Measurements from ENCODE around the gene LMAN1L. TPM values are rescaled to one million over a fixed set of nuclear protein-coding genes. Genes with fewer than 3 reads are reported as not detected.

LMAN1L gene
- total and polyA plus RNA-seq, 10 donors, result 2.4 to 164 (median 81.2) TPM

GRCh38 chr15:74768099-74768770 is 44.4 kb upstream of the LMAN1L start:
- Histone ChIP-seq H3K36me3 (no peaks in the 10 kb centered on the region), H3K4me3 (no peak overlapping the region), H3K27ac (no peak overlapping the region), H3K9me3 (no peaks in the 10 kb centered on the region), H3K4me1 (peaks cover 10 to 39% (median 29%) of the 10 kb centered on the region in 6 donors), H3K27me3 (replicated peaks in 1 of 7) (peaks cover 0 to 15% (median 0%) of the 10 kb centered on the region in 7 donors)
- WGBS, 5 donors, result 35 to 43% (median 36%) methylated on average over 14 to 15 of the region's 15 CpGs
- no peak for DNase-seq
- TF ChIP-seq POLR2A (IDR thresholded peaks at IDR 0.05) (no peak), POLR2AphosphoS5 (IDR thresholded peaks at IDR 0.05) (no peak)
- TF ChIP-seq, protein P1, sequence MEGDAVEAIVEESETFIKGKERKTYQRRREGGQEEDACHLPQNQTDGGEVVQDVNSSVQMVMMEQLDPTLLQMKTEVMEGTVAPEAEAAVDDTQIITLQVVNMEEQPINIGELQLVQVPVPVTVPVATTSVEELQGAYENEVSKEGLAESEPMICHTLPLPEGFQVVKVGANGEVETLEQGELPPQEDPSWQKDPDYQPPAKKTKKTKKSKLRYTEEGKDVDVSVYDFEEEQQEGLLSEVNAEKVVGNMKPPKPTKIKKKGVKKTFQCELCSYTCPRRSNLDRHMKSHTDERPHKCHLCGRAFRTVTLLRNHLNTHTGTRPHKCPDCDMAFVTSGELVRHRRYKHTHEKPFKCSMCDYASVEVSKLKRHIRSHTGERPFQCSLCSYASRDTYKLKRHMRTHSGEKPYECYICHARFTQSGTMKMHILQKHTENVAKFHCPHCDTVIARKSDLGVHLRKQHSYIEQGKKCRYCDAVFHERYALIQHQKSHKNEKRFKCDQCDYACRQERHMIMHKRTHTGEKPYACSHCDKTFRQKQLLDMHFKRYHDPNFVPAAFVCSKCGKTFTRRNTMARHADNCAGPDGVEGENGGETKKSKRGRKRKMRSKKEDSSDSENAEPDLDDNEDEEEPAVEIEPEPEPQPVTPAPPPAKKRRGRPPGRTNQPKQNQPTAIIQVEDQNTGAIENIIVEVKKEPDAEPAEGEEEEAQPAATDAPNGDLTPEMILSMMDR (IDR thresholded peaks at IDR 0.05 in 8 of 11, conservative IDR thresholded peaks at IDR 0.05 in 3 of 11), result no peak
- intact Hi-C loops (cut with DNase I; ENCODE audit: low total_unique reads), result loop anchor here (2.0 to 5.0 kb wide), 3 partner anchors 34 to 396 kb away; no protein-coding TSS in a partner anchor

DNA sequence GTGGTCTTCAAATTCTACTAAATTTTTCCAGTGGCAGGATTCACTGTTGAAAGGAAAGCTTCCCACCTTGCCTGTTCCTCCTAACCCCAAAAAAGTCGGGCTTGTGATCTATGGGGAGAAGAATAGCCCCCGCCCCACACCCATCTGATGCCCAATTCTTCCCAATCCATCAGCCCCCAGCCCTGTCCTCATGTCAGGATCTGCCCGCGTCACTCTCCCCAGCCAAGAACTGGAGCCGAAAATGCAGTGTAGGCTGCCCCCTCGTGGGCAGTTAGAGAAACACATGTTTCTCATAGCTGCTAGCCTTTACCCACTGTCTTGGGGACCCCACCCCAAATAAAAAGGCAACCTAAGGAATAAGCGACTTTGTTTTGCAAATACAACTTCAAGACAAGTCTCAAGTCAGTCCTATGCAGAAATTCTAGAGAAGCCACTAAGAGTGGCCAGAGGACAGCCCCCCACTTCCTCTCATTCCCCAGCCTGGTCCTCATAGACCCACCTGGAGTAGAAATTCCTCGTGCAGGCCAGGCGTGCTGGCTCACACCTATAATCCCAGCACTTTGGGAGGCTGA is 43.8 kb upstream of the LMAN1L start:
- no peak overlapping the region for H3K4me3 ChIP-seq
- H3K27me3 ChIP-seq (replicated peaks in 1 of 7), result peaks cover 0 to 12% (median 0%) of the 10 kb centered on the region in 7 donors
- H3K36me3 ChIP-seq, result no peaks in the 10 kb centered on the region
- H3K27ac ChIP-seq, result no peak overlapping the region
- TF ChIP-seq POLR2A (IDR thresholded peaks at IDR 0.05), result no peak
- TF ChIP-seq, protein P1 (IDR thresholded peaks at IDR 0.05 in 8 of 11, conservative IDR thresholded peaks at IDR 0.05 in 3 of 11), result peak; percentile 74 to 90 (median 85)
- peak in 1 of 3 donors; percentile 14 for TF ChIP-seq POLR2AphosphoS5 (IDR thresholded peaks at IDR 0.05)
- DNase-seq, result peak; percentile 90
- H3K4me1 ChIP-seq, result peaks cover 16 to 45% (median 36%) of the 10 kb centered on the region in 6 donors
- 2 to 9% (median 4%) methylated on average over 9 of the region's 9 CpGs for WGBS, 5 donors
- intact Hi-C loops (cut with DNase I; ENCODE audit: low total_unique reads), result loop anchor here (2.0 to 5.0 kb wide), 3 partner anchors 33 to 397 kb away; no protein-coding TSS in a partner anchor
- H3K9me3 ChIP-seq, result no peaks in the 10 kb centered on the region

DNA sequence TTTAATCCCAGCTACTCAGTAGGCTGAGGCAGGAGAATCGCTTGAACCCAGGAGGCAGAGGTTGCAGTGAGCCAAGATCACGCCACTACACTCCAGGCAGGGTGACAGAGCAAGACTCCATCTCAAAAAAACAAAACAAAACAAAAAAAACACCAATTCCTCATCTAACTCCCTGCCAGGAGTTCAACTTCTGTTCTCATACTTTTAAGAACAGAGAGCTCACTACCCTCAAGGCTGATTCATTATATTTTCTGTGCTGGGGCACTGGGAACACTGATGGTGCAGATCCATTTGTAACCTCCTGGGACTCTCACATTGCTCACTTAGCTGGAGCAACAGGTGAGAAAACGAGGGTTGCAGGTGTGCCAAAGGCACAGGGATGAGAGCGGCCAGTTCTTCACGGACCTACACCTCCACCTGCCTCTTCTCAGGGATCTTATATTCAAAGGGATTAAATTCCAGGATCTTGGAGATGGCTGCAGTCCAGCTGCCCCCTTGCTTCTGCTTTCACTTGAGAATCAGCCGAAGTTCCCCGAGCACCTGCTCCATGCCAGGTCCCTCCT is 43.1 kb upstream of the LMAN1L start:
- Histone ChIP-seq H3K9me3 (no peaks in the 10 kb centered on the region), H3K27me3 (replicated peaks in 1 of 7) (peaks cover 0 to 12% (median 0%) of the 10 kb centered on the region in 7 donors), H3K4me3 (no peak overlapping the region), H3K36me3 (no peaks in the 10 kb centered on the region), H3K4me1 (peaks cover 21 to 52% (median 42%) of the 10 kb centered on the region in 6 donors), H3K27ac (no peak overlapping the region)
- intact Hi-C loops (cut with DNase I; ENCODE audit: low total_unique reads), result loop anchor here (2.0 to 10.0 kb wide), 5 partner anchors 33 to 435 kb away; partner anchors contain the start of gene C15orf39
- TF ChIP-seq POLR2AphosphoS5 (IDR thresholded peaks at IDR 0.05), result no peak
- no peak for TF ChIP-seq POLR2A (IDR thresholded peaks at IDR 0.05)
- TF ChIP-seq, protein P1 (IDR thresholded peaks at IDR 0.05 in 8 of 11, conservative IDR thresholded peaks at IDR 0.05 in 3 of 11), result no peak
- DNase-seq, result no peak
- WGBS, 5 donors, result 63 to 84% (median 67%) methylated on average over 7 of the region's 7 CpGs
